GM18951 (cell line): Measurements from ENCODE around the gene ADORA2A.

ENCODE experiments used
- POLR2A ChIP-seq: IDR thresholded peaks from 4 replicates; pipeline ENCODE4 v1.6.1; 2011; ENCODE audit warnings: mild to moderate bottlenecking; ENCODE audit not compliant: insufficient read length, insufficient read depth; ENCODE audit errors: extremely low read depth
- in situ Hi-C: fragments of 300-500 bp; cut with MboI; formaldehyde crosslinking; loops from one replicate; pipeline ENCODE4 v1.12.0; 2022; ENCODE audit warnings: low sequenced_read_pairs, mixed read lengths, inconsistent platforms; ENCODE audit not compliant: unreplicated experiment

ADORA2A gene

GRCh38 chr22:24465566-24465965, 38.2 kb downstream of the ADORA2A start:
- no peak for TF ChIP-seq POLR2A
- in situ Hi-C loops: no loop called here

DNA sequence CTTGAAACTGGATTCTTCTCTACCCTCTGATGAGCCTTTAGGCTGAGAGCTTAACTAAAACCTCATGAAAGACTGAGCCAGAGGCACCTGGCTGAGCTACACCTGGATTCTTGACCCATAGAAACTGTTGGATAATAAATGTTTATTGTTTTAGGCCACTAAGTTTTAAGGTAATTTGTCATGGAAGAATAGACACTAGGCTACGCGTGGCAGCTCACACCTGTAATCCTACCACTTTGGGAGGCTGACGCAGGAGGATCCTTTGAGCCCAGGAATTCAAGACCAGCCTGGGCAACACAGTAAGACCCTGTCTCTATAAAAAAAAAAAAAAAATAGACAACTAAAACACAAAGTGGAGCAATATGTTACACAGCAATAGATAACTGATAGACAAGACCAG, 38.6 kb downstream of the ADORA2A start:
- no peak for TF ChIP-seq POLR2A
- in situ Hi-C loops: no loop called here

GRCh38 chr22:24466716-24467328, 39.4 kb downstream of the ADORA2A start:
- in situ Hi-C loops: no loop called here
- no peak for TF ChIP-seq POLR2A

DNA sequence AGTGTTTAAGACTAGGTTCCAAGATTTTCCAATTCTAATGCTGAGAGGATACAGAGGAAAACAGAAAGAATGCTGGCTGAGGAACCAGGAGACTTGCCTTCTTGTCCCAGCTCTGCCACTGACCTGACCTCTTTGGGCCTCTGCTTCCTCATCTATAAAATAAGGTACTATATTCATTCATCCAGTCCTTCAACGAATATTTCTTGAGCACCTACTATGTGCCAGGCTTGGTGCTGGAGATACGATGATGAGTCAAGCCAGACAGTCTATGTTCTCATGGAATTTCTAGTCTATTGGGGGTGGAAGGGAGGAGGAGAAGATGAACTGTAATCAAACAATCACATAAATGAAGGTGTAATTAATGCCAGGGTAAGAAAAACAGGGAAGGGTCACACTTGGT, 39.9 kb downstream of the ADORA2A start:
- TF ChIP-seq POLR2A: no peak
- in situ Hi-C loops: no loop called here

- no peak for TF ChIP-seq POLR2A
- in situ Hi-C loops: no loop called here
Observed at GRCh38 chr22:24471570-24471969, 44.2 kb downstream of the ADORA2A start.

GRCh38 chr22:24473284-24473683, 45.9 kb downstream of the ADORA2A start:
- in situ Hi-C loops: no loop called here
- TF ChIP-seq POLR2A: no peak

- no peak for TF ChIP-seq POLR2A
- in situ Hi-C loops: no loop called here
Observed at GRCh38 chr22:24474221-24474620, 46.8 kb downstream of the ADORA2A start.

GRCh38 chr22:24474649-24475255, 47.4 kb downstream of the ADORA2A start:
- in situ Hi-C loops: no loop called here
- no peak for TF ChIP-seq POLR2A

GRCh38 chr22:24481641-24482040, 54.2 kb downstream of the ADORA2A start:
- in situ Hi-C loops: no loop called here

DNA sequence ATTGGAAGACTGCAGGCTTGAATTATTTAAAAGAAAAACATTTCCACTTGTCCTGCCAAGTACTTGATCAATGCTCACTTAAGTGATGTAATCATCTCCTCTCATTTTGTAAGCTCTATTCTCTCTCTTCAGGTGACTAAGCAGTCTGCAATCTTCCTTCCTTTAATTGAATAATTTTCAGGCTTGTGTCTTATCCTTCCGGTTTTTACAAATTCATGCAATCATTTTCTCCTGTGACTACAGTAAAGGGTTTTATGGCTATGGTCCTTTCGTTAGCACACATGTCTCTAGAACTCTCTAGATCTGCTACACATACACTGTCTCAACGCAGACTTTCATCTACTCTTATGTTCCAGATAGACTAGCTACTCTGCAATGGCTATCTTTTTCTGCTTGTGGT, 55.2 kb downstream of the ADORA2A start:
- in situ Hi-C loops: no loop called here
- TF ChIP-seq POLR2A: no peak

More at GRCh38 chr22:24481641-24482040, 54.2 kb downstream of the ADORA2A start:
- no peak for TF ChIP-seq POLR2A

DNA sequence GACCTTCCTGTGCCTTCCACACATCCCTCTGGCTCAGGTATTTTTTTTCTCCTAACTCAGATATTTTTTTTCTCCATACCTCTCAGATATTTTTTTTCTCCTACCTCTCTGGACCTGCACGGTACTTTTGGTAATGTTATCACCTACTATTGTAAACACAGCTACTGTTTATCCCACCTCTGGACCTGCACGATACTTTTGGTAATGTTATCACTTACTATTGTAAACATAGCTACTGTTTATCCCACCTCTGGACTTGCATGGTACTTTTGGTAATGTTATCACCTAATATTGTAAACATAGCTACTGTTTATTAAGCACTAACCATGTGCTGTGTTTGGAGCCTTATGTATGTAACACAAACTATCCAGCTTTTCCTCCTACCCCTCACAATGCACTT, 55.6 kb downstream of the ADORA2A start:
- in situ Hi-C loops: no loop called here
- TF ChIP-seq POLR2A: no peak

- in situ Hi-C loops: no loop called here
- no peak for TF ChIP-seq POLR2A
Observed at GRCh38 chr22:24483976-24484545, 56.7 kb downstream of the ADORA2A start.

DNA sequence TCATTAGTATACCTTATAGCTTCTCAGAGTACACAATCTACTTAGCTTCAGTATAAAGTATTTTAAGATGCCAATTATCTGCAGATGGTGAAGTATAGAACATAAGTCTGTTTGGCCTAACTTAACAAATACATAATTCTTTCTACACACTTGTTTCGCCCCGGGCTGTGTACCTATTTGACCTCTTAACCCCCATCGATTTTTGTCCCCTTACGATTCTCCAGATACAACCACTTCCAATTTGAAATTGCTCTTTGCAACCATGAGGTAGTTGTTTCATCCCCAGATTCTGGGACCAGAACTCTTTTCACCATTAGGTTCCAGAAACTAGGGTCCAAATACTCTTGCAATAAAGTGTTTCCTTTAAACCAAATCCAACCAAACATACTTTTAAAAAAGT, 57.8 kb downstream of the ADORA2A start:
- TF ChIP-seq POLR2A: no peak
- in situ Hi-C loops: no loop called here

DNA sequence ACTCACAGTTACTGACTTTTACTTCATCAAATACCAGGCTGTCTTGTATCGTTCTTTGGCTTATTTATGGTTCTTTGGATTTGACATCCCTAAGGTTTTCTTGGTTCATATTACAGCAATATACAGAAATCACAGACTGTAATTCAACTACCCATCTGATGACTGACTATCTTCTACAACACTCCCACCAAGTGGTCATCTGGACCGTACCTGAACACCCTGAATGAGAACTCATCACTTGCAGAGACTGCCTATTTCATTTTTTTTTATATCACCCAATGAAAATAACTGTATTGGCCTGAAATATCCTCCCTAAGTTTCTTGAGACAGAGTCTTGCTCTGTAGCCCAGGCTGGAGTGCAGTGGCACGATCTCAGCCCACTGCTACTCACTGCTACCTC, 58.2 kb downstream of the ADORA2A start:
- no peak for TF ChIP-seq POLR2A
- in situ Hi-C loops: no loop called here
